OCI-LY7 (cell line): ENCODE measurements around the gene MAP3K20. TPM values are rescaled to one million over a fixed set of nuclear protein-coding genes. Genes with fewer than 3 reads are reported as not detected.
"Not testable (repeated sequence)": the region's sequence is repeated elsewhere in the genome, so short reads cannot be mapped to it uniquely, and the experiment has no call there.

Experiments used
- BruUV-seq: library from RNA; stranded (reverse); fragments of 400-500 nt; replicated peaks from 2 replicates; lab custom pipeline; 2021; lab: Mats Ljungman, UMichigan
- CTCF ChIA-PET: fragments of 300-600 bp; sonication (Branson Sonifier 250); formaldehyde crosslinking; loops from one replicate; lab custom pipeline; 2022; ENCODE audit warnings: antibody characterized with exemption; ENCODE audit not compliant: unreplicated experiment; lab: Charles Lee
- POLR2A ChIA-PET: fragments of 300-600 bp; sonication (Branson Sonifier 250); formaldehyde crosslinking; loops from one replicate; lab custom pipeline; 2022; ENCODE audit warnings: antibody characterized with exemption; lab: Charles Lee
- DNase-seq: peaks from one replicate; pipeline ENCODE4 v3.0.0-alpha.2; 2015; ENCODE audit warnings: low spot score
- H2AFZ ChIP-seq: fragments of 200-600 bp; sonication (generic), shearing (Covaris generic); 2 replicates; pipeline ENCODE4 v1.6.1; 2014; ENCODE audit warnings: mild to moderate bottlenecking, antibody characterized with exemption, low read length, moderate library complexity
- H3K27ac ChIP-seq: fragments of 200-600 bp; sonication (generic); 2 replicates; pipeline ENCODE4 v1.5.1; 2014; ENCODE audit warnings: mixed run types, low read depth, mild to moderate bottlenecking, moderate library complexity, low read length, inconsistent platforms; ENCODE audit not compliant: poor library complexity, severe bottlenecking
- H3K36me3 ChIP-seq: fragments of 200-600 bp; sonication (generic); 2 replicates; pipeline ENCODE4 v1.6.1; 2014; ENCODE audit warnings: mild to moderate bottlenecking, antibody characterized with exemption, low read length, moderate library complexity, mixed read lengths; ENCODE audit not compliant: insufficient read depth
- H3K4me1 ChIP-seq: fragments of 200-600 bp; sonication (generic); 2 replicates; pipeline ENCODE4 v1.5.1; 2014; ENCODE audit warnings: mild to moderate bottlenecking, low read length; ENCODE audit not compliant: insufficient read depth, poor library complexity, severe bottlenecking
- H3K4me2 ChIP-seq: fragments of 200-600 bp; sonication (generic); 2 replicates; pipeline ENCODE4 v1.6.1; 2014; ENCODE audit warnings: mild to moderate bottlenecking, low read length
- H3K4me3 ChIP-seq: fragments of 200-600 bp; sonication (generic); 2 replicates; pipeline ENCODE4 v1.5.1; 2014; ENCODE audit warnings: mild to moderate bottlenecking, low read depth, low read length; ENCODE audit not compliant: poor library complexity, severe bottlenecking
- H3K79me2 ChIP-seq: fragments of 200-600 bp; sonication (generic); 2 replicates; pipeline ENCODE4 v1.6.1; 2016; ENCODE audit warnings: low read depth, mild to moderate bottlenecking, low read length, moderate library complexity, mixed read lengths; ENCODE audit not compliant: insufficient read depth
- H3K9me2 ChIP-seq: fragments of 200-600 bp; sonication (generic); 2 replicates; pipeline ENCODE4 v1.6.1; 2016; ENCODE audit warnings: mild to moderate bottlenecking, low read length, mixed read lengths; ENCODE audit not compliant: insufficient read depth
- H3K9me3 ChIP-seq: fragments of 200-600 bp; sonication (generic); 2 replicates; pipeline ENCODE4 v1.6.1; 2014; ENCODE audit warnings: mild to moderate bottlenecking, mixed run types, low read length, mixed read lengths
- H4K20me1 ChIP-seq: fragments of 200-600 bp; sonication (generic); 2 replicates; pipeline ENCODE4 v1.6.1; 2014; ENCODE audit warnings: mild to moderate bottlenecking, antibody characterized with exemption, low read length, moderate library complexity, mixed read lengths; ENCODE audit not compliant: insufficient read depth
- EZH2phosphoT487 ChIP-seq: fragments of 200-600 bp; sonication (generic); IDR thresholded peaks from 2 replicates; pipeline ENCODE4 v1.6.1; 2018; ENCODE audit warnings: low read depth, borderline replicate concordance, mild to moderate bottlenecking, mixed run types, antibody characterized with exemption, low read length, moderate library complexity, mixed read lengths
- intact Hi-C: fragments of 100-400 bp; cut with micrococcal nuclease; formaldehyde crosslinking; loops from one replicate; pipeline ENCODE4 v1.10.0; 2022; ENCODE audit not compliant: unreplicated experiment
- total RNA-seq, 2 experiments: library from RNA; depleted of rRNA in 1 of 2; stranded (reverse); fragments of >200 nt in 1 of 2; shearing (Covaris generic) in 1 of 2; gene quantifications; 2 replicates each; pipeline ENCODE4 v1.2.3, GENCODE V29; 2014 to 2022
- TF ChIP-seq, protein P1 (sequence below): fragments of 200-600 bp; sonication (generic); conservative IDR thresholded peaks from 2 replicates; pipeline ENCODE4 v1.5.1; 2014; ENCODE audit warnings: mild to moderate bottlenecking, antibody characterized with exemption, low read length, moderate library complexity, mixed read lengths

The MAP3K20 gene
- total RNA-seq, 2 experiments from 2014 or later: 8.2 to 17.9 TPM

- Histone ChIP-seq H3K27ac (no peak overlapping the region), H3K4me2 (no peak overlapping the region), H3K9me3 (no peaks in the 10 kb centered on the region), H3K4me3 (no peak overlapping the region), H3K79me2 (no peaks in the 10 kb centered on the region), H3K9me2 (no peaks in the 10 kb centered on the region), H2AFZ (no peak overlapping the region), H3K4me1 (no peaks in the 10 kb centered on the region), H3K36me3 (no peaks in the 10 kb centered on the region), H4K20me1 (no peaks in the 10 kb centered on the region)
- POLR2A ChIA-PET: interaction anchor here (0.9 kb wide), 1 partner anchor 10 kb away, joined by 3 read pairs; no protein-coding TSS in a partner anchor
- no peak for TF ChIP-seq EZH2phosphoT487
- TF ChIP-seq, protein P1, sequence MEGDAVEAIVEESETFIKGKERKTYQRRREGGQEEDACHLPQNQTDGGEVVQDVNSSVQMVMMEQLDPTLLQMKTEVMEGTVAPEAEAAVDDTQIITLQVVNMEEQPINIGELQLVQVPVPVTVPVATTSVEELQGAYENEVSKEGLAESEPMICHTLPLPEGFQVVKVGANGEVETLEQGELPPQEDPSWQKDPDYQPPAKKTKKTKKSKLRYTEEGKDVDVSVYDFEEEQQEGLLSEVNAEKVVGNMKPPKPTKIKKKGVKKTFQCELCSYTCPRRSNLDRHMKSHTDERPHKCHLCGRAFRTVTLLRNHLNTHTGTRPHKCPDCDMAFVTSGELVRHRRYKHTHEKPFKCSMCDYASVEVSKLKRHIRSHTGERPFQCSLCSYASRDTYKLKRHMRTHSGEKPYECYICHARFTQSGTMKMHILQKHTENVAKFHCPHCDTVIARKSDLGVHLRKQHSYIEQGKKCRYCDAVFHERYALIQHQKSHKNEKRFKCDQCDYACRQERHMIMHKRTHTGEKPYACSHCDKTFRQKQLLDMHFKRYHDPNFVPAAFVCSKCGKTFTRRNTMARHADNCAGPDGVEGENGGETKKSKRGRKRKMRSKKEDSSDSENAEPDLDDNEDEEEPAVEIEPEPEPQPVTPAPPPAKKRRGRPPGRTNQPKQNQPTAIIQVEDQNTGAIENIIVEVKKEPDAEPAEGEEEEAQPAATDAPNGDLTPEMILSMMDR: no peak
- CTCF ChIA-PET: no interaction called here
- no TSS peak for BruUV-seq
- intact Hi-C loops: no loop called here
- DNase-seq: no peak
Measured at GRCh38 chr2:173252581-173252980, 176.9 kb downstream of the MAP3K20 start.

- TF ChIP-seq, protein P1: no peak
- no peak for TF ChIP-seq EZH2phosphoT487
- no peaks in the 10 kb centered on the region for H3K79me2 ChIP-seq
- H3K4me1 ChIP-seq: no peaks in the 10 kb centered on the region
- BruUV-seq: no TSS peak
- no peaks in the 10 kb centered on the region for H3K9me2 ChIP-seq
- no peaks in the 10 kb centered on the region for H4K20me1 ChIP-seq
- DNase-seq: no peak
- intact Hi-C loops: no loop called here
- no peak overlapping the region for H2AFZ ChIP-seq
- no peaks in the 10 kb centered on the region for H3K9me3 ChIP-seq
- ChIA-PET CTCF (no interaction called here), POLR2A (interaction anchor here (0.6 to 1.2 kb wide), 3 partner anchors 11 to 37 kb away, joined by 3 to 4 read pairs (median 3); no protein-coding TSS in a partner anchor)
- no peak overlapping the region for H3K27ac ChIP-seq
- no peaks in the 10 kb centered on the region for H3K36me3 ChIP-seq
- H3K4me3 ChIP-seq: no peak overlapping the region
- no peak overlapping the region for H3K4me2 ChIP-seq
Measured at GRCh38 chr2:173254659-173255058, 179.0 kb downstream of the MAP3K20 start.

- Histone ChIP-seq H3K4me2 (no peak overlapping the region), H3K9me2 (no peaks in the 10 kb centered on the region), H3K27ac (no peak overlapping the region), H3K4me3 (no peak overlapping the region), H3K79me2 (no peaks in the 10 kb centered on the region), H2AFZ (no peak overlapping the region), H3K36me3 (no peaks in the 10 kb centered on the region), H4K20me1 (no peaks in the 10 kb centered on the region), H3K9me3 (no peaks in the 10 kb centered on the region), H3K4me1 (no peaks in the 10 kb centered on the region)
- intact Hi-C loops: no loop called here
- BruUV-seq: no TSS peak
- TF ChIP-seq EZH2phosphoT487: no peak
- TF ChIP-seq, protein P1: no peak
- POLR2A ChIA-PET: interaction anchor here (0.7 kb wide), 2 partner anchors 28 to 179 kb away, joined by 3 read pairs; no protein-coding TSS in a partner anchor
- CTCF ChIA-PET: no interaction called here
- DNase-seq: no peak
Measured at GRCh38 chr2:173258701-173259100, 183.1 kb downstream of the MAP3K20 start.

DNA sequence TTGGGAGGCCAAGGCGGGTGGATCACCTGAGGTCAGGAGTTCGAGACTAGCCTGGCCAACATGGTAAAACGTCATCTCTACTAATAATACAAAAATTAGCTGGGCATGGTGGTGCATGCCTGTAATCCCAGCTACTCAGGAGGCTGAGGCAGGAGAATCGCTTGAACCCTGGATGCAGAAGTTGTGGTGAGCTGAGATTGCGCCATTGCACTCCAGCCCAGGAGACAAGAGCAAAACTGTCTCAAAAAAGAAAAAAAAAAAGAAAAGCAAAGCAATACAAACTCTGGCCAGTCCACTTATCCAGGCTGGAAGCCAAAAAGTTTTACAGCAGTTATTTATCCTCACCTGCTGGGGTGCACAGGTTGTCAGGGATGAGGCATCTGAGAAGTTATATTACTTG lies 186.7 kb downstream of the MAP3K20 start:
- H3K9me2 ChIP-seq, H3K36me3 ChIP-seq, H2AFZ ChIP-seq, H3K79me2 ChIP-seq, DNase-seq, intact Hi-C loops, H3K9me3 ChIP-seq, H3K4me3 ChIP-seq, H3K27ac ChIP-seq, H4K20me1 ChIP-seq, POLR2A ChIA-PET, H3K4me2 ChIP-seq, BruUV-seq, CTCF ChIA-PET: not testable (repeated sequence)
- peaks cover 15% of the 10 kb centered on the region for H3K4me1 ChIP-seq
